Stimulated activated CD8-positive, alpha-beta memory T cell treated with anti-CD3 and anti-CD28 coated beads, Interleukin-4, amount 100 ng/mL, for 48 hours (primary cell): Measurements from ENCODE around the gene TAP1.
"Not testable (repeated sequence)": the region's sequence is repeated elsewhere in the genome, so short reads cannot be mapped to it uniquely, and the experiment has no call there.

Experiments used
- DNase-seq: peaks from one replicate; pipeline ENCODE4 v3.0.0-alpha.2; 2020

Gene TAP1, protein sequence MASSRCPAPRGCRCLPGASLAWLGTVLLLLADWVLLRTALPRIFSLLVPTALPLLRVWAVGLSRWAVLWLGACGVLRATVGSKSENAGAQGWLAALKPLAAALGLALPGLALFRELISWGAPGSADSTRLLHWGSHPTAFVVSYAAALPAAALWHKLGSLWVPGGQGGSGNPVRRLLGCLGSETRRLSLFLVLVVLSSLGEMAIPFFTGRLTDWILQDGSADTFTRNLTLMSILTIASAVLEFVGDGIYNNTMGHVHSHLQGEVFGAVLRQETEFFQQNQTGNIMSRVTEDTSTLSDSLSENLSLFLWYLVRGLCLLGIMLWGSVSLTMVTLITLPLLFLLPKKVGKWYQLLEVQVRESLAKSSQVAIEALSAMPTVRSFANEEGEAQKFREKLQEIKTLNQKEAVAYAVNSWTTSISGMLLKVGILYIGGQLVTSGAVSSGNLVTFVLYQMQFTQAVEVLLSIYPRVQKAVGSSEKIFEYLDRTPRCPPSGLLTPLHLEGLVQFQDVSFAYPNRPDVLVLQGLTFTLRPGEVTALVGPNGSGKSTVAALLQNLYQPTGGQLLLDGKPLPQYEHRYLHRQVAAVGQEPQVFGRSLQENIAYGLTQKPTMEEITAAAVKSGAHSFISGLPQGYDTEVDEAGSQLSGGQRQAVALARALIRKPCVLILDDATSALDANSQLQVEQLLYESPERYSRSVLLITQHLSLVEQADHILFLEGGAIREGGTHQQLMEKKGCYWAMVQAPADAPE

DNA sequence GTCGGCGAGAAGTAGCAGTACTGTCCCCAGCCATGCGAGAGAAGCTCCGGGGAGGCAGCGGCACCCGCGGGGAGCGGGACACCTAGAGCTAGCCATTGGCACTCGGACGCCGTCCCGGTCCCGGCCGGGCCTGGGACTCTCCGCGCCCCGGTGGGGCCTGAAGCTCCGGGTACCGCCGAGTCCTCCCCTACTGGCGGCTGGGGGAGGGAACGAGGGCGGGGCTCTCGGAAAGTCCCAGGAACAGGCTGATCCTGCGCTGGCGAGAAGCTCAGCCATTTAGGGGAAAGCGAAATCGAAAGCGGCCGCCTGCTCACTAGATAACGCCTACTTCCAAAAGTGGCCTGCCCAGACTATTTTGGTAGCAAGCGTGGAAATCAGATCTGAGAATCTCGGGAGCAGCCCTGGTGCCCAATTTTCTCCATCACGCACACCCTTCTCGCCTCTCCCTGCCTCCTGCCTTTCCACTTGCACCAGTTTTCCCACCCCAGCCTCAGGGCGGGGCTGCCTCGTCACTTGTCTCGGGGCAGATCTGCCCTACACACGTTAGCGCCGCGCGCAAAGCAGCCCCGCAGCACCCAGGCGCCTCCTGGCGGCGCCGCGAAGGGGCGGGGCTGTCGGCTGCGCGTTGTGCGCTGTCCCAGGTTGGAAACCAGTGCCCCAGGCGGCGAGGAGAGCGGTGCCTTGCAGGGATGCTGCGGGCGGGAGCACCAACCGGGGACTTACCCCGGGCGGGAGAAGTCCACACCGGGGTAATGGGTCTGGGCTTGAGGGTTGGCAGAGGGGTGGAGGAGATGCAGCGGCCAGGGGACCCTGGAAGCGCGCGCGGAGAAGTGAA lies at the start of gene TAP1, which contains the start of gene PSMB9:
TSS of gene TAP1 (minus strand) at position 164 of the 835 bp plus-strand sequence. CDS start at position 96, 68 bp downstream.
TSS of gene PSMB9 (plus strand) at position 652 of the 835 bp plus-strand sequence. CDS start at position 690, 38 bp downstream.
- DNase-seq, result peak; percentile 97

DNA sequence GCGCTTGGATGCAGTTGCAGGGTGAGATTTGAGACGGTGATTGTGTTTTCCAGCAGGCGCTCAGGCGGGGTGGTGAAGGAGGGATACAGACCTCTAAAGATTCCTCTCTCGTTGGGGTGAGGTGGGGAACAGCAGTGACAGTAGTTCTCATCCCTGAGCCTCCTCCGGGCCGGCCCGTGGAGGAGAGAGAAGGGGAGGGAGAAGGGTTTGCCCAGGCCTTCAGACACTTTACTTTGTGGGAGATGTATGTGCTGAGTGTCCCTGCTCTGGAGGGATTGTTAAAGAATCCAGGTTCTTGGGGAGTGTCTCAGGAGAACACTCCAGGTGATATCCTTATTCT lies 41.5 kb upstream of the TAP1 start:
- DNase-seq, result no peak

DNA sequence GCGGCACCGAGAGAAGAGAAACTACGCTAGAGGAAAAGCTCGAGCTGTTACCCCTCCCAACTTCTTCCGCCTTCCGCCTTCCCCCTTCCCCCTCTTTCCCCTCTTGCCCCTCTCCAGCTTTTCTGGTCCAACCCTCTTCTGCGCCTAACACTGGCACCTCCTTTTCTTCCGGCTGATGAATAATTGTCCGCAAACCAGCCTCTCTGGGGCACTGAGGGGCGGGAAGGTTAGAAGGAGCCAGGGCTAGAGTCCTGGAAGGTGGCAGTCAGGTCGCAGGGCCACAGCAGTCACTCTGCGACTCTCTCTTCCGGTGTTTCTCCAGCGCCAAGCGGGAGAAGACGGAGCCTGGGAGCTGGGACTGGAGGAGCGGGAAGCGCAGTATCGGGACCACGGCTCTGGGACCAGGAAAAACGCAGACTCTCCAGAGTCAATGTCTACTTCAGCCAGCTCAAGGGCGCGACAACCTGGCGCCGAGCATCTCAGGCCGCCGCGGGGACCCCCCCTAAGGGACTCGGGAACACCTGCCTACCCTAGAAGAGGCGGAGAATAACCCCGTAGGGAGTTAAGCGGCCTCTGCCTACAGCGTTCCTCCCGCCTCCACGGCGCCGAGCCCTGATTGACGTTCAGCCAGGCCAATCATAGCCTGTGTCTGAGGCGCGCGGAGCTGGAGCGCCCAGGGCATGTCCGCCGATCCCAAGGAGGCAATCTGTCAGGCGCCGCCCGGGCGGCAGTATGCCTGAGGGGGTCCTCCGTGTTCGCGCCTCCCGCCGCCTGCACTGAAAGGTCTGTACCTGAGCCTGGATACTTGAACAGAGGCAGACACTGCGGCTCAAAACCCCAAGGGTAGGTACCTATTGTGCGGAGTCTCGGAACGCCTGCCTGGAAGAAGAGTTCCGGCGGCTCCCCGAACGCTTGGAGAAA lies 40.8 kb upstream of the TAP1 start:
- peak; percentile 99 for DNase-seq

DNA sequence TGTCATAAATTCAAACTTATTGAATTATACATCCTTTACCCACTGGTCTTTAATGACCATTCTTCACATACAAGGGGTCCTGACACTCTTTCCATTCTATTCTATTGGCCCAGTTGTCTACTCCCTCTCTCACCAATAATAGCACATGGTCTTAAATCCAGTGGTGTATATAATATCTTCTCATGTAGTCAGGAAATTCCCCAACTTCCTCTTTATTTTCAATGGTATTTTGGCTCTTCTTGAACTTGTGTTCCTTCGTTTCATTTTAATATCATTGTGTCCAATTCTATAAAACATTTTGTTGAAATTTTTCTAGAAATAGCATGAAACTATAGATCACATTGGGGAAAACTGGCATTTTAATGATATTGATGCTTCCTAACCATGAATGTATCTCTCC lies 37.3 kb upstream of the TAP1 start:
- DNase-seq, result no peak

DNA sequence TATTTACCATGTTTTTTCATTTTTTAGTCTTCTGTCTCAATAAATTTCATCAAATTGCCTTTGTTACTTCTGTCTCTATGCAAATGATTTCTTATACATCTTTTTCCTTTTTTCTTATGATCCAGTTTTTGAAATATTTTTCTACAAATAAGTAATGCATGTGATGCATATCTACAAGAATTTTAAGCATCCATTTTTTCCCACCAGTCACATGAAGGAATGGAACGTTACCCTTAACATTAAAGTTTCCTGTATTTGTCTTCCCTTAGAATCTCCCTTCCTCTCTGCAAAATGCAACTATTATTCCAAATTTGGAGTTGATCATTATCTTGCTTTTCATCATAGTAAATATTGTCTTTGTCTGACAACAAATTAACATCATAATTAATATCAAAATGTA lies 36.0 kb upstream of the TAP1 start:
- DNase-seq, result no peak

DNA sequence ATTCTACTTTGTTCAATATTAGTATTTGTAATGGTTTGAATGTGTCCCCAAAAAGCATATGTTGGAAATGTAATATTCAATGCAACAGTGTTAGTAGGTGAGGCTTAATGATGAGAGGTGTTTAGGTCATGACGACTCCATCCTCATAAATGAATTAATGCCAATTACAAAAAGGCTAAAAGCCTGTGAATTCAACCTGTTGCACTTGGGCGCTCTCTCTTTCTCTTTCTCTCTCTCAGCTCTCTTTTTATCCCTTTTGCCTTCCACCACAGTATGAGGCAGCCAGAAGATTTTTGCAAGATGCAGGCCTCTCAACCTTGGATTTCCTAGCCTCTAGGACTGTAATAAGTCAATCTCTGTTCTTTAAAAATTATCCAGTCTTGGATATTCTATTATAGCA lies 35.1 kb upstream of the TAP1 start:
- no peak for DNase-seq

DNA sequence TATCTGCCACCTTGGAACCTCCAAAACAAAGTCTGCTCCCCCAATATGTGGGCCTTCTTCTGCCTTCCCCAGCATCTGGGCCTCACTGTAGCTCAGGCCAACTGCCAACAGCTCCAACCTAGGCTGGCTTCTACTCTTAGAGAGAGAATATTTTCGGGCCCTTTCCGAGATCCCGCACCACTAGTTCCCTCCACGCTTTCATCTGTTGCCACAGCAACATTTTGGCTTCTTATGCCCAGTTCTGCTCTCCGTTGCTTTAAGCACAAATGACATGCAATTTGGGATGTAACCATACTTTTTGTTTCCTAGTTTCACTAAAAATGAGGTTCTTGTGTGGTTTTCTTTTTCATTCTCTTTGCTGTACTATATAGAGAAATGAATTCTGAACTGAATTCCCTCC lies 34.1 kb upstream of the TAP1 start:
- DNase-seq, result no peak

DNA sequence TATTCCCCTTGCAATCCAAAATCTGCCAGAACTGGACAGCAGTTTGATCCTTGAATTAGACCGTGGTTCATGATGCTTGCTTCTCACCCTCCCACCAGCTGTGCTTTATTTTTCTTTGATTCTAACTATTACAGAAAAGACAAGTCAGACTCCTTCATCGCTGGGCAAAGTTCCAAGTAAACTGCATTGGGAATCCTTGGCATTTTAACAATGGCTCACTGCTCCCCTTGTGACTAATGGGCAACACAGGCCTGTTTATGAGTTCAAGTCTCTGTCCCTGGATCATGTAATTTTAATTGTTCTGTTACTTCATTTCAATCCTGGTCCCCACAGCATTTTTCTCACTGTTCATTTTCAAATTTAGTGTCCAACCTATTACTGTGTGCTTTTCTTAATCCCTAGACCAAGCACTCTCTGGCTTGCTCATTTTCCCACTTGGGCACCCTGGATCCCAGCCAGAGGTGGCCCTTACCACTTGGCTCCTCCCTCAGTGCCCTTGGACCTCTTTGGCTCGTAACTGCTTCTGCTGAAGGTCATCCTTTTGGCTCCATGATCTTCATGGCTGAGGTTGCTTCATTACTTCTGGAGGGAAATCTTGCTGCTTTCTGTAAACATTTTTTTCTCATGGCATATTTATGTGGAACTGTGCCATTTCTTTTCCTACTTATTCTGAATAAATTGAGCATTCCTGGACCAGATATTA lies 33.3 kb upstream of the TAP1 start:
- DNase-seq, result no peak

DNA sequence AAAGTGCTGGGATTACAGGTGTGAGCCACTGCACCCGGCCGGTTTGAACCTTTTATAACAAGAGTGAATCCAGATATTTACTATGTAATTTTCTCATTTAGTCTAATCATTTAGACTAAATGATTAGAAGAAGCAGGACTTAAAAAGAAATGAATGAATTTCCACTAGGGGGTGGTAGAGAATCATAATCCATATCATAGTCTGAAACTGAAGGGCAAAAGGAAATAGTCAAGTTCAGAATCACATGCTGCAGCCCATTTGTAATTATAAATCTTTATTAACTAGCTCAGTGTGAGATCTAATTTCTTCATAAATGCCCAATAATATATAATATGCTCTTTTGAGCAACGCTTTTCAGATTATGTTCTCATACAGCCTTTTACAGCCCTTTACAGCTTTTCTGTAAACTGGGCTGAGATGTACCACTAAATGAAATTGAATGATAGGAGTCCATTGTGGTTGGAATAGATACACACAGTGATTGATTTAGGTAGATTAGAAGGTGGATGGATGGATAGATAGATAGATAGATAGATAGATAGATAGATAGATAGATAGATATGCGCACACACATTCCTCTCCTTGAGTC lies 32.3 kb upstream of the TAP1 start:
- no peak for DNase-seq

DNA sequence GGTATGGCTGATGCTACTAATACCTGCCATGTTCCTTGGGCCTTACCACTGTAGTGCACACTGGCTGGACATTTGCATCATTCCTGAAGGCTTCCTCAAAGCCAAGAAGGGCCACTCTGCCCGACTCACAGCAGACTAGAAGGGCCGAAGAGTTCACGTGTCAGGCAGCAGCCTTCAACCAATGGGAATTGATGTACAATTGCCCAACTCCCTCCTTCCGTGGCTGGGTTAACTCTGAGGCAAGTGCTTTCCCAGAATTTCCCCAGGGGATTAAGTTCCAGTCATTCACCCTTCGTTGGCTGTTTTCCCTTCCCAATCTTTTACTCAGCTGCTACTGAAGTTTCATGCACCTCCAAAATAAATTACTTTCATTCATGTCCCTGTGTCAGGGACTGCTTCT lies 30.3 kb upstream of the TAP1 start:
- no peak for DNase-seq

DNA sequence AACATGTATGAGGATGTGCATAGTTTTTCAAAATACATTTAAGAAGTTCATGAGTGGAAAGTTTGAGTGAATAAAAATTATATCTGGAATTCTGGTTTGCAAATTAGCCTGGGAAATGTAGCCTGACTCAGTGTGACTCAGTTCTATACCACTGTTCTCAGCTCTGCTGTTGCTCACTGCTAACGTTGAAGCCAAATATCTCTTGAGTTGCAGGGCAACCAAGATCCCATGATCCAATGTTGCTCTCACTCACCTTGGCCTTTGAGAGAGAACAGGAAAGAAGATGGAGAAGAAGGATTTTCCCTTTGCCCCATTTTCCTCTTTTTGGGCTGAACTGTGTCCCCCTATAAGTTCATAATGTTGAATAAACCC lies 29.4 kb upstream of the TAP1 start:
- no peak for DNase-seq

DNA sequence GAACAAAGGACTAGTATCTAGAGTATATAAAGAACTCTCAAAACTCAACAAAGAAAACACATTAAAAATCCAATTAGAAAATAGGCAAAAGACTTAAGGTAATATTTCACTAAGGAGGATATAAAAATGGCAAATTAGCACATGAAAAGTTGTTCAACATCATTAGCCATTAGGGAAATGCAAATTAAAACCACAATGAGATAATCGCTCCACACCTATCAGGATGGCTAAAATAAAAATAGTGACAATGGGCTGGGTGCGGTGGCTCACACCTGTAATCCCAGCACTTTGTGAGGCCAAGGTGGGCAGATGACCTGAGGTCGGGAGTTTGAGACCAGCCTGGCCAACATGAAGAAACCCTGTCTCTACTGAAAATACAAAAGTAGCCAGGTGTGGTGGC lies 27.5 kb upstream of the TAP1 start:
- DNase-seq, result not testable (repeated sequence)

DNA sequence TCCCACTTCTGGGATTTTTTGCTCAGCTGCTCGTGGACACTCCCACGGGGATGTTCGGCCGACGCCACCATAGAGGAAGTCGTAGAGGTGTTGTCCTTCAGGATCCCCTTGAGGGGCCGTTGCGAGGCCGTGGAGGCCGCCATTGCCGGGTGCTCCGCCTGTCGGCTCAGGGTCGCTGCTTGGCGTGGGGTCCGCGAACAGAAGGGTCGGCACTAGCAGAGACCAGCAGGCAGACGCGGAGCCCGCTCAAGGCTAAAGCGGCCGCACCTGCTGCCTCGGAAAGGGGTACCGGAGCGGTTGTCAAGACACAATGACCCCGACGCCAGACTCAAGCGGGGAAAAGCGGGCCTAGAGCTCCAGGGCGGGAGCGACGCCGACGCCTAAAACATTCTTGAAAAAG lies 26.2 kb upstream of the TAP1 start:
- no peak for DNase-seq

DNA sequence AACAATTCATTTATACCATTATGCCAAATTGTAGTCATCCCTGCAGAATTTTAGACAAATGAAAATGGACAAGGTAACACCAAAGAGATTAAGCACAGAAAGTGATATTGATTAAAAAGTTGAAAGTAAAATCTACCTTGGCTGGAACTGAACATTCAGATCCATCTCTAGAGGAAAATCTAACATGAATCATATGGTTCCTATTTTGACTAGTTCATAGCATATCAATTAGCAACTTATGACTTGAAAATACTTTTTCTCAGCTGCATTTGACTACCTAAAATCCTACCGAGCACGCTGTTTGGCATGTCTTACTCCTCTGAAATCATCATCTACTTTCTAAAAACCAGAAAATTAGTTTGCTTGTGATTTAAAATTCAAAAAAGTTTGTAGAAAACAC lies 23.1 kb upstream of the TAP1 start:
- no peak for DNase-seq

DNA sequence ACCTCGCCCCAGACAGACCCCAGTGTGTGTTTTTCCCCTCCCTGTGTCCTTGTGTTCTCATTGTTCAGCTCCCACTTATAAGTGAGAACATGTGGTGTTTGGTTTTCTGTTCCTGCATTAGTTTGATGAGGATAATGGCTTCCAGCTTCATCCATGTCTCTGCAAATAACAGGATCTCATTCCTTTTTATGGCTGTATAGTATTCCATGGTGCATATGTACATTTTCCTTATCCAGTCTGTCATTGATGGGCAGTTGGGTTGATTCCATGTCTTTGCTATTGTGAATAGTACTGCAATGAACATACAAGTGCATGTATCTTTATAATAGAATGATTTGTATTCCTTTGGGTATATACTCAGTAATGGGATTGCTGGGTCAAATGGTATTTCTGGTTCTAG lies 20.4 kb upstream of the TAP1 start:
- not testable (repeated sequence) for DNase-seq

DNA sequence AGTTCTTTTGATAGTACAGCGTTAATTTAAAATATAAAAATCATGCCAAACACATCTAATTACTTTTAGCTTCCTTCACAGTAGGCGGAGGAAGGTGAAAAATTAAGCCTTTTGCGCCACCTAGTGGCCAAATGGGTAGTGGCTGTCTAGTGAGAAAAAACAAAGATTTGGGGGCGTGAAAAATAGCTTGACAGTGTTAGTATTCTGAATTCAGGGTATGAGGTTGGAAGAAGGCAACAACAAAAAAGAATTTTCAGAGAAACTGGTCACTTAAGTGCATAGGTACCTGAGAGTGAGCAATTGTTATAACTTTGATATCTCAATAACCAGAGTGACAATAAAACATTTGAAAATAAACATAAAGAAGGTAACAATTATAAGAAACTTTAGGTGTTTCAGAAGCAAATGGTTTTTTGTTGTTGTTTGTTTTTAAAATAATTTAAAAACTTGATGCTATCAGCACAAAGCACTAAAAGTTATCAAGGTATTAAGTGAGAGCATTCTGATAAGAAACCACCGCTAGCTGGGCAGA lies 14.8 kb upstream of the TAP1 start:
- peak; percentile 94 for DNase-seq

DNA sequence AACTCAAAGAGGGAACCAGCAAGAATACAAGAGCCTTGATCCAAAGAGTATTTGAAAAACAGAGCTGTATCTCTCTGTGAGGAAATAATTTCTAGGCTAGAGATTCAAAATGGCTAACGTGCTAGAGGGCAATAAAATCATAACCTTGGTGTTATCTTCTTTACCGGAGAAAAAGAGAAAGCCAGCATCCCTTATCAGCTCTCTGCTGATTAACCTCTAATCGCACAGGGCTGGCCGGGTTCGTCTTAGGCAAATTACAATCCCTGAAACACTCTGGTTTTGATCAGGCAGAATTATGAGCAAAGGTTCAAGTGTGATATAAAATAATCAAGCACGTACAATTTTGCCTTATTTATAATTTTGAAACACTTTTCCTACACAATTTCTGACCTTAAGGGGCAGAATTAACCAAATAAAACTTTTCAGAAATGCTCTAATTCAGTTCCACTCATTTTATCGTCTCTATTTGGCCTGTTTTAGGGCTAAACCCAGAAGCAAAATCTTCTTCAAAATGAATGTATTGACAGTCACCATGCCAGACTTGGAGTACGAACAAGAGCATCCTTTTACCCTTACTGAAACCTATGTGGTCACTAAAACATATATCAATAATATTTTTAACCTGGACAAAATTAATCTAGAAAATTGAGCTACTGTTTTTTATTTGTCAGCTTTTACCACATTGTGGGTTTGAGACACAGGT lies 14.2 kb upstream of the TAP1 start:
- no peak for DNase-seq

DNA sequence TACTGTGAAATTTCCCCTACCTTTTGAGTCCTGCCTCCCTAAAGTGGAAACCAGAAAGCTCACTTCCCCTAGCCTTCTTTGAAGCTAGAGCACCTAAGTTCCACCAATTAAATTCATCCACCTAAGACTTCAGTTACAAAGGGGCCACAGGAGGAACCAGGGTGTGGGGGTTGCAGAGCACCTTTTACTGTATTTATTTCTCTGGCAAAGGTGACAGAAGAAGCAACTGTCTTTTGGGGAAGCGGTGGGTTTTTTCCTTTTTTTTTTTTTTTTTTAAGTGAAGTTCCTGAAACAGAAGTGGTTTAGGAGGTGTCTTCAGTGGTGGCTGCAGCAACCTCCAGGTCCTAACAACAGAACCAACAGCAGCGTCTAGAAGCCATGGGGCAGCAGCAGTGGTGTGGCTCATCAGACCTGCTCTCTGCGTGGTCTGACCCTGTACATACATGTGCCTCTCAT lies 13.5 kb upstream of the TAP1 start:
- no peak for DNase-seq

DNA sequence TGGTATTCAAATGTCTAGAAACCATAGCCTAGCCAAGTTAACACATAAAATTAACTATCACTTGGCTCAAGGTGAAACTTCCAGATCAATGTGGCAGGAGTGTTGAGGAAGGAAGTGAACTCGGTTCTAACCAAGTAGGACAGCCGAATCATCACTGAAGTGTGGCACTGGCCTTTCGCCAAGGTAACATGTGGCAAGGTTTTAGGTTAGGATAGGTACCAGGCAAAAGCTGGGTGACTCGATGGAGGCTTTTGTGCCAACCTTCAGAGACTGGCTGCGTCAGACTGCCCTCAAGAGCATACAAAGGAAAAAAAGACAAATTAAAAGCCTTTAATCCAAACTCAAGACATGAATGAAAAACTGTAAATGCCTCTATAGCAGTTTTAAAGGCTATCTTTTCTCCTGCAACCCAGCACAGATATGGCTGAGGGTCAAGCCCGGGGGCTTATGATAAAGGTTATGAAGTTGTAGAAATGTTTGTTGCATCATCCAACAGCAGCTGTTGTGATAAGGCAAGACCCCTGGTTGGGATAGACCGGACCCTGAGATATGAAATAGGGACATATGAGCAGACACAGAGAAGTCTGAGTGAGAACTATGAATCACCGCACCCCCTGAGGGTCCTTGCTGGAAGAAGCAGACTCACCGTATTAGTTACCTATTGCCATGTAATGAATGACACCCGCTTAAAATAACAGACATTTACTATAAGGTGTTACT lies 12.4 kb upstream of the TAP1 start:
- DNase-seq, result no peak

DNA sequence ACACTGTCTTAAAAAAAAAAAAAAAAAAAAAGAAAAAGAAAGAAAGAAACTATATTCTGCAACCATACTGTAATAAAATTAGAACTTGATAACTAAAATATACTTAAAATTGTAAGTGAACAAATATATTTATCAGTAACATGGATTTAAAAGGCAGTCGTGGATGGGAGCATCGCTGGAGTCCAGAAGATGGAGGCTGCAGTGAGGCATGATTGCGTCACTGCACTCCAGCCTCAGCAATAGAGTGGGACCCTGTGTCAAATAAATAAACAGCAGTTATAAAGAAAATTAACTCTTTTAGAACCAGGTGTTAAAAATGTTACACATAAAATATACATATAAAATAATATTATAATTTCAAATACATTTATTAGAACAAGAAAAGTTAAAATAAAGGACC lies 9.2 kb upstream of the TAP1 start:
- no peak for DNase-seq
